GM19397 (cell line): ENCODE results near the gene PRSS27.

Source experiments
- ATAC-seq: cut with Tn5 transposase; IDR thresholded peaks from one replicate; pipeline ENCODE4 v1.9.1; 2021; ENCODE audit warnings: mild to moderate bottlenecking, moderate library complexity; ENCODE audit not compliant: unreplicated experiment

Gene PRSS27

DNA sequence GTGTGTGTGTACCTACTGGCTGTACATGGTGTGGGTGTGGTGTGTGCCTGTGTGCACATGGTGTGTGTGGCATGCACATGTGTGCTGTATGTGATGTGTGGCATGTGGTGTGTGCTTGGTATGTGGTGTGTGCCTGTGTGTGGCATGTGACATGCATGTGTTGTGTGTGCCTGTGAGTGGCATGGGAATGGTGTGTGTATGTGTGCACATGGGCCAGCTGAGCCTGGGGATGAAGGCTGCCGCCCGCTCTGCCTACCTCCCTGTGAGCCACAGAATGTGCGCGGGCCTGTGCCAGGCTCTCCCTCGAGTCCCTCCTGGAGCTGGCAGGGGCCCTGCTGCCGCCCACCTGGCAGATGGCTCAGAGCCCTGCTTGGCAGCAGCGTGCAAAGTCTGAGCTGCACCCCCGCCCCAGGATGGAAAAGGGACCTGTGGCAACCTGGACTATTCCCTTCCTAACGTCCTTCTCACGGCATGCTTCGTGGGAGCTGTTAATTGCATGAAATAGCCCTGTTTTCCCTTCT, 9.3 kb downstream of the PRSS27 start:
- no peak for ATAC-seq

DNA sequence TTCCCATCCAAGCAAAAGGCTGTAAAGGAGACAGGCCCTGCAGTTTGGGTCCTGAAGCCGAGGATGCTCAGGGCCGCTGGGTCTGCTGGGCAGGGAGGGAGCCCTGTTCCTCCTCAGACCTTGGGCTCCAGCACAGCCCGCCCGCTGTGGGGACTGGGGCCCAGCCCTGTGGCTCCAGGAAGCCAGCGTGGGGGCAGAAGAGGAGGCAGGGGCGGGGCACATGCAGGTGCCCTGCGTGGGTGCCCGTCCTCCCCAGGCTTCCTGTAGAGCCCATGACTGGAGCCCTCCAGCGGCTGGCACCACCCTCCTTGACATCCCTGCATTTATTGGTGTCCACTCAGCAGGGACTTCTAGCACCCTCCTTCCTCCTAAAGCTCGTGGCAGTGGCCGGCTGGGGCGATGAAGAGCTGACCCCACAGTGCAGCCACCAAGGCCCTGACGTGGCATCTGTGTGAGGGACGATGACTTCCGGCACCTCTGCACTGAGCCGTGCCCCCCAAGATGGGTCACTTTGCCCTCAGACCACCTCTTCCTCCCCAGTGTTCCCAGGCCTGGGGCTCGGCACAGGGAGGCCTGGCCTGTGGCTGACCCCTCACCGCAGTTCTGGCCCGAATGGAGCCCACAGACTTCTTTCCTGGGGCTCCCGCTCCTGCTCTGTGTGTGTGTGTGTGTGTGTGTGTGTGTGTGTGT, 9.9 kb downstream of the PRSS27 start:
- ATAC-seq = no peak

DNA sequence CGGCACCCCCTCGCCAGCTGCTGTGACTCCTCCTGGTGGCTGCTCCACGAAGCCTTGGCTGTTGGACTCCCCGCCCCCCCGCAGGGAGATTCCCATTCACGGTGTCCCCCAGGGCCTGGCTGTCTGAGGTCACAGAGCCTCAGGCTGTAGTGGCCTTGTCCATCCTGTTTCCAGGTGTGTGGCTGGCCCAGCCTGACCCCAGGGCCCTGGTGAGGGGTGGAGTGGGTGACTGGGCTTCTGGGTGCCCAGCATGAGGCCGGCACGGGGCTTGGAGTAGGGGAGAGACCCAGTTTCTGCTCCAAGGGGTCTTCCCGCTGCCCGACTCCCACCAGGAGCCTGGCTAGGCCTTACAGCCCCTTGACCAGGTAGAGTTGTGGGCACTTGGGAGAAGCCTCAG, 10.4 kb downstream of the PRSS27 start:
- no peak for ATAC-seq

DNA sequence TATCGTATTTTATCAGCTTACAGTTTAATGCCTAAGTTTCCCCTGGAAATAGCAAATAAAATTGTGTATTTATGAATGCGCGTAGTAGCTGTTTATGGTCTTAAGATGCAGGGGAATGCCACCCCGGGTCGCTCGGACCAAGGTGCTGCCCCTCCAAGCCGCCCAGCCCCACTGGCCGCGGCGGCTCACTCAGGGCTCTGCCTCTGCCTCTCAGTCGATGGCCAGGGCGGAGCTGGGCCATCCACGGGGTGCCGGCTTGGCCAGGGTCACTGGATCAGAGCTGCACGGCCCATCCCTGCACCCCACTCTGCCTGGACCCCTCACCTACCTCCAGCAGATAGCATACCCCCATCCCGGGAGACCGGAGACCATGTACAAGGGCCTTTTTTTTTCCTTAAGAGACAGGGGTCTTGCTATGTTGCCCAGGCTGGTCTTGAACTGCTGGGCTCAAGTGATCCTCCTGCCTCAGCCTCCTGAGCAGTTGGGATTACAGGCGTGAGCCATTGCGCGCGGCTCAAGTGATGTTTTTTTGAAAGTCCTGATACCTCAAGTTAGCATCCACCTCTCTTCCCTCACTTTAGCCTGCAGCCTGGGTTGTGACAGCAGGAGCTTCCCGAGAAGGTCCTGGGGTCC, 11.0 kb downstream of the PRSS27 start:
- no peak for ATAC-seq

DNA sequence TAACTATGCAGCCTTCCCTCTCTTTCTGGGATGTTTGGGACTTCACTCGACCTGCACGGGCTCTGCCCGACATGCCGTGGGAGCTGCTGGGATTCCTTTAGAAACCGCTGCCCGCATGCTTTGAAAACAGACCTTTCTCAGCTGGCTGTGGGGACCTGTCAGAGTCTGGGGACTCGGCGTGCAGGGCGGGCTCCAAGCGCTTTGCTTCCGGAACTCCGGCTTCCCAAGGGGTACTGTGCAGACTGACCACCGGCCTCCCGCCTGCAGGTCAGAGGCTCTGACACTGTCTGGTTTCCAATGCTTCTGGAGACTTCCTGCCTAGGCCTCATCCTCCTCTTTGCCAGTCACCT, 11.8 kb downstream of the PRSS27 start:
- no peak for ATAC-seq

DNA sequence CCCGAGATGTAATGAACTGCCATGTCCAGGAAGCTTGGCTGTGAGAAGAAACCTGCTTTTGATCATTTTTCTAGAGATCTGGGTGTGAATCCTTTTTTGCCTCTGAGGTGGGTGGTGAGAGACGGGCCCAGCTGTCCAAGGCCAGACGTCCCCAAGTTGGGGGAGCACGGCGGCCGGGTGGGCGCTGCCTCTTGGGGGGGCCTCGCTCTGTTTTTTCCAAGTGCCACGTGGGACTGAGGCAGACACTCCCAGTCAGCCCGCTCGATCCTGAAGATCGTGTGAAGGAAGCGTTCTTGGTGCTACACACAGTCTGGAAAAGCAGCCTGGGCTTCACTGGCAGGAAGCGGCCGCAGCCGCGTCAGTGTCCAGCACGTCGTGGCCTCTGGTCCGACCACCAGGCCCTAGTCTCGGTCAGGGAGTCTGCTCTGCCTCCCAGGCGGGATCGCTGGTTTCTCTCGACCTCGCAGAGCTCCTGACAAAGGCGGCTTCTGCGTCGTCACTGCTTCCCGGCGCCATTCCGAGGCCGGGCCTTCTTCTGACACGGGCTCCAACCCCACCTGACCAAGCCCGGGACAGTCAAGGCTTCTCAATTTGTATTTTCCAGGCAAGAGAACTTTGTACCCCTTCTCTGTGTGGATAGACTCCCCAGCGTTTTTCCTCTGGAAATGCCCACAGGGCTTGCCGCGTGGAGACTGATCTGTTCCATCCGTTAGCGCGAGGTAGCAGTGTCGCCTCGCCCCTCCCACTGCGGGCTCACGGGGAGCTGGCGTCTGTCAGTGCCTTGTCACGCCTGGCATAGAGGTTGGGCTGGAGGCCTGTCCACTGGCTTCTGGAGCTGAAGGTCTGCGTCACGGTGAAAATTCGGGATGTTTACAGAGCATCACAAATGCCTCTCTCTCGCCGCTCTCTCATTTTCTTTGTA, 12.4 kb downstream of the PRSS27 start:
- ATAC-seq = no peak

DNA sequence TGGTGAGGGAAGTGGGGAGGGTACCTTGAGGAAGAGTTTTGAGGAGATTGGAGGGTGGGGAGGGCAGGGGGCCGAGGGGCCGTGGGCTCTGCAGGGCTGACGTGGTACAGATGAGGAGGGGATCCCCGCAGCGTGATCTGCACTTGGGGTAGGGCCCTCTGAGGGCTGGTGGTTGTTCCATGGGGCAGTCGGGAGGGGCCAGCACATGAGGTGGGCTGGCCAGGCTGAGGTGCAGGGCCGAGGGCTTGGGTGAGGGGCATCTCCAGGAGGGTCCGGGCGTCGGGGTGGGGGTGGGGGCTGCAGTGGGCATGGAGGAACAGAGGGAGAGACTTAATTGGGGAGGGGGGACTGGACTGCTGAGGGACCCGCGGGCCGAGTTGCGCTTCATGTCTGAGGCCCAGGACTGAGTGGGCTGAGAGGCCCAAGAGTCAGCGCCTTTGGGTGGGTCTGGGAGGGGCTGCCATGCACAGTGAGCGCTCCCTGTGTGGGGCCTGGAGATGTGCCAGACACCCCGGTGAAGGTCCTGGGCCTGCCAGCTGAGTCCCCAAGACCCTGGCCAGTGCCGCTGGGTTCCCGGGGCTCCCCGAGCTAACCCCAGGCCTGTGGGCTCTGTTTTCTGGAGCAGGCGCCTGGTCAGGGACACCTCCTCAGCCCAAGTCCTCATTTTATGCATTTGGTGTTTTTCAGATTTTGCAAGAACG, 13.3 kb downstream of the PRSS27 start:
- no peak for ATAC-seq

DNA sequence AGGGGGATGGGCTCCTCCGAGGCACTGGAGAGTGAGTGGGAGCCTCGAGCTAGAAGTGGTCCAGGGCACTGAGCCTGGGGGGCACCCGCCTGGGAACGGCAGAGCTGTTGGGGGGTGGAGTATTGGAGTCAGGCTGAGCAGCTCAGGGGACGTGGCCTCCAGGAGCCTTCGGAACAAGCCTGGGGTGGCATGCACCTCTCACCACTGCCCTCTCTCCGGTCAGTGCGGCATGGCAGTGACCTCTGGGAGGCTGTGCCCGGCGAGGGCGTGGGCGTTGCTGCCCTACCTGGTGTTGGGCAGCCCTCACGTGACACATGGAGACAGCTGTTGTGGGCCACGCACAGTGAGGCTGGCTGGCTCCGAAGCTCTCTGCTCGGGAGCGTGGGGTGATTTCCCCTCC, 13.9 kb downstream of the PRSS27 start:
- no peak for ATAC-seq

DNA sequence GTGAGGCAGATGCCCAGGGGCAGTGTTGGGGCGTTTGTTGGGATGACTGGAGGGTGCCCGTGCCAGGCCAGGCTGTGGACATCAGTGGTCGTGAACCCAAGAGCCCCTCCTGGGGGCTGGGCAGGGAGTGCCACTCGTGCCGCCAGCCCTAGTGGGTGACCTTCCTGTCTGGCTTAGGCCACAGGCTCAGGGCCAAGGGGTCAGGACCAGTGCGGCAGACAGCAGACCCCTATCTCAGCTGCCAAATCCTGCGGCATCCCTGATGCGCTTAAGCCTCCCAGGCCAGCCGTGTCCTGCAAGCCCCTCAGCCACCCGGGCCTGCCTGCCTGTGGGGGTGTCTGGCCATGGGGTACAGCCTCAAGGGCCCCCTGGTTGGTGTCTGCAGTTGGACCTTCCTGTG, 14.7 kb downstream of the PRSS27 start:
- no peak for ATAC-seq

DNA sequence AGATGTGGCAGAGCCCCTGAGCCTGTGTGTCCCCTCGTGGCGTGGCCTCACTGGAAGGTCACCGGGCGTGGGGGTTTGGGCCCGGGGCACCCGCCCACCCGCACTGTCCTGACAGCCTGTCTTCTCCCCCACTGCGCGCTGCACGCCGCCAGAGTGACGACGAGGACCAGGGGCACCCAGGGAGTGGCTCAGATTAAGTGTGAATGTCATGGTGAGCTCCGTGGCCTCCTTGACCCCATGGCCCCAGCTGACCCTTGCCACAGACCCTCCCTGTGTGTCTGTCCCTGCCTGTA, 15.1 kb downstream of the PRSS27 start:
- ATAC-seq = no peak

DNA sequence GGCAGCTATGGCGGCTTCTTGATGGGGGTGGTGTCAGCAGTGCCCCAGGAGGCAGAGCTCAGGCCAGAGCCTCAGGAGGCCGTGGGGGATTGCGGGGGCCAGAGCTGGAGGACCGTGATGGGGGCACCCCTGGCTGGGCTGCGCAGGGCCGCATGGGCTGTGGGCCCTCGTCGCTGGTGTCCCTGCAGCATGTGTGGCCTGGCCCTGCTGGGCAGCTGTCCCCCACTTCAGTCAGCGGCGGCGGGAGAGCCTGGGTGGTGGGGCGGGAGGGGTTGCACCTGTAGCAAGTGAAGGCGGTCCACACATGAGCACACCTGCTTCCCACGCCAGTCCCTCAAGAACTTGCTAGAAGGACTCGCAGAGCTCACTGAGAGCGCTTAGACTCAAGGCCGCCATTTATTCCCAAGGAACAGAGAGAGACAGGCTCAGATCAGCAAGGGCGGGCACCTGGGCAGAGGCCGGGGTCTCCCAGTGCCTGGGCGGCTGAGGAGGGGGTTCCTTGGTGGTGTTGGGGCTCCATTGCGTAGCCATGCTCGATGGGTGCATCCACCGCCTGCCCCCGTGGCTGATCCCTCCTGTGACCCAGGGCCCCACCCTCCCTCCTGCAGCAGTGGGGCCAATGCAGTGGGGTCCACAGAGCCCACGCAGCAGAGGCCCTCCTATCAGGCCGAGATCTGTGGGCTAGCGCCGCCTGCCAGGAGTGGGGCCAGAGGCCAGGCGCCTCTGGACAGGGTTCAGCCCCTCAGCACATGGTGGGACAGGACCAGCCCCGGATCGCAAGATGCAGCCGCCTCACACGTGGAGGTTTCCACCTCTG, 15.7 kb downstream of the PRSS27 start:
- ATAC-seq = no peak

DNA sequence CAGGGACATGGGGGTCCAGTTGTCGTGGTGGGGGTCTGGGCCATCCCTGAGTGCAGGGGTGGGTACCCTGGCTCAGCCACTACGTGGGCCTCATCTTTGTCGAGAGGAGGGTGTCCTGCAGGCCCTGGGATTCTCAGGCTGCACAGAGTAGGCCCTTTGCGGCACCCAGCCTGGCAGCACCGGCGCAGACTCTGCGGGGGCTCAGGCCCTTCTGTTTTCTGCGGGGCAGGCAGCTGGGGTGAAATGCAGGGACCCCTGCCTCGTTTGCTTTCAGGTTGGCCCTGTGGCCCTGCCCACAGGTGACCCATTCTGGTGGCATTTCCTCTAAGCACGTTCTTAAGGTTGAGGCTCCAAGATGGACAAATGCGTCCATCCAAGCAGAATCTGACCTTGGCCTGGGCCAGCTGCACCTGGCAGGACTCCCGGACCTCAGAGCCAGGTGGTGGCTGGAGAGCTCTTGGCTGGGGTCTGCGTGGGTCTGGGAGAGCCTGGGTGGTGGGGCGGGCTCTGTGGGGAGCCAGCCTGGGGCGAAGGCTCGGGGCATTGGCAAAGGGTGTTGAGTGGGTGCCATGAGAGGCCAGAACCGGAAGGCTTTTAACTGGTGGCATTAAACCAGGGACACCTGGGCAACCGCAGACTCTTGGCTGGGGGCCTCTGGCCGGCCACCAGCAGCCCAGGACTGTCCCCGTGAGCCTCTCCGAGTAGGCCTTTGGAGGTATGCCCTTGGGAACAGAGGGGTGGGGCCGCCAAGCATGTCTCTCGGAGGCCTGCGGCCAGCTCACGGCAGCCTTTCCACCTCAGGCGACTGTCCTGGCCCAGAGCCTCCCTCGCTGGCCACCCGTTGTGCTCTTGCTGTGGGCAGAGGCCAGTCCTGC, 16.9 kb downstream of the PRSS27 start:
- ATAC-seq = no peak

DNA sequence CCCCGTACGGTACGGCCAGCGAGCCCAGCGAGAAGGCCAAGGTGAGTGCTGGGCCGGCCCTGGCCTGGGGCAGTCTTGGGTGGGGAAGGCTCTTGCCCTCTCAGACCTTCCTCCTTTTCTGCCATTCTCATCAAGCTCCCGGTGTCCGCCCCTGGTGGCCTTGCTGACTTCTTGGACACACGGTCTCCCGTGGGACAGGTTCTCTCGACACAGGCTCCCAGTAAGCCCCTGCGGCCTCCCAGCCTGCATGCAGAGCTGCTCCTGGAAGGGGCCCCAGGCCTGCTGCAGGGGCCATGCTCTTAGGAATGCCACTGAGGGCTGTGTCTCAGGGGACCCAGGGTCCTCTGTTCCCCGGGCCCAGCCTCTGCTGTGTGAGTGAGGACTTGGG, 17.6 kb downstream of the PRSS27 start:
- ATAC-seq = no peak

DNA sequence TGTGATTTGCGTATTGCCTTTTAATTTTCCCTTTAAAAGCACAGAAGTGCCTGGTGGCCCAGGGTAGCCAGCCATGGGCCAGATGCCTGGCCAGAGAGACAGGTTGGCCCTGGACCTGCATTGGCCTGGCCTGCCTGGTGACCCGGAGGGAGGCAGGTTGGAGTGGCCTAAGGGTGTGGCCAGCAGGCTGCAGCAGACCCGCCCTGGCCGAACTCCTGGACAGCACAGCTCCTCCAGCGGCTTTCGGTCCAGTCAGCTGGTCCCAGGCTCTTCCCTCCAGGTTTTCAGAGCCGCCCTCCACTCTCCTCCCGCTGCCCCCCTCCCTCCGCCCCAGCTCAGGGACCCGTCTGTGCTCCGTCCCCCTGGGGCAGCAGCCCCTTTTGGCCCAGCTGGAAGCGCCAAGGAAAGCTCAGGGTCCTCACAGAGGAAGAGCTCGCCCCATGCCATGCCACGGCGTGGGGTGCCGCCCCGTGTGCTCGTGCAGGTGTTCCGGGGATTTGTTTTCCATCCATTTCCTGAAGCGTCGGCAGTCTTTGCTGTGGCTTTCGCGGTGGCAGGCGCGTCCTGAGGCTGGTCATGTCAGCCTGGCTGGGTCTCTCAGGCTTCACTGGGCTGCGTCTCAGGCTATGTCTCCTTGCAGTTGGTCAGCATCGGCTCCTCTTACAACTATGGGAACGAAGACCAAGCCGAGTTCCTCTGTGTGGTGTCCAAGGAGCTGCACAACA, 18.1 kb downstream of the PRSS27 start:
- no peak for ATAC-seq

DNA sequence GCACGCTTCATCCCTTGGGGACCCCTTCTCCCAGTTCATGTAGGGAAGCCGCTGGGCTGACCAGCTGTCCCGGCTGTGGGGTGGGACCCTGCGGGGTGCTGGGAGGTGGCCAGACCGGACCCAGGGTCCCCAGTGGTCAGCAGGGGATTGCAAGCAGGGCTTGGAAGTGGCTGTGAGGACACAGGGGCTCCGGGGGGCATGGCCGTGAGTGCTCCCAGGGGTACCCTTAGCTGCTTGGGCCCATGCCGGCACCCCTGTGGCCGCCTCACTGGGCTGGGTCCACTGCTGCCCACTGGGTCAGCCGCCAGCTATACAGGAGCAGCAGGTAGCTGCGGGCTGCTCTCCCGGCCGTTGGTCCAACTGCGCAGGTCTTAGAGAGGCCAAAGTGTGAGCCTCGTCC, 18.8 kb downstream of the PRSS27 start:
- no peak for ATAC-seq

DNA sequence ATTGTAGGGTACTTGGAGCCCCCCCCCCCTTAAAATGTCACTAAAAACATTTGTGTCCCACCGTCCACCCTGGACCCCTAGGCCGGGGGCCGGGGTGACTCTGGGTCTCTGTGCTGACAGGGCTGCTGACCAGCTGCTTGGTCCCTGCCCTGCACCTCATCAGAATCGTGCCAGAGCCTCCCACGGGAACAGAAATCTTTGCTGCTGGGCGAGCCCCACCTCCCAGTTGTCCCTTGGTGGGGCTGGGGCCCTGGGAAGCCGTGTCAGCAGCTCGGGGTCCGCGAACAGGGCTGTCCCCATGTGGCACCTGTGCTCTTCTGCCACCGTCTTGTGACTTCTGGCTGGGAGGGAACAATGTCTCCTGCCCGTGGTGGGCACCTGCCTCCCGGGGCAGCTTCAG, 19.2 kb downstream of the PRSS27 start:
- ATAC-seq = no peak

DNA sequence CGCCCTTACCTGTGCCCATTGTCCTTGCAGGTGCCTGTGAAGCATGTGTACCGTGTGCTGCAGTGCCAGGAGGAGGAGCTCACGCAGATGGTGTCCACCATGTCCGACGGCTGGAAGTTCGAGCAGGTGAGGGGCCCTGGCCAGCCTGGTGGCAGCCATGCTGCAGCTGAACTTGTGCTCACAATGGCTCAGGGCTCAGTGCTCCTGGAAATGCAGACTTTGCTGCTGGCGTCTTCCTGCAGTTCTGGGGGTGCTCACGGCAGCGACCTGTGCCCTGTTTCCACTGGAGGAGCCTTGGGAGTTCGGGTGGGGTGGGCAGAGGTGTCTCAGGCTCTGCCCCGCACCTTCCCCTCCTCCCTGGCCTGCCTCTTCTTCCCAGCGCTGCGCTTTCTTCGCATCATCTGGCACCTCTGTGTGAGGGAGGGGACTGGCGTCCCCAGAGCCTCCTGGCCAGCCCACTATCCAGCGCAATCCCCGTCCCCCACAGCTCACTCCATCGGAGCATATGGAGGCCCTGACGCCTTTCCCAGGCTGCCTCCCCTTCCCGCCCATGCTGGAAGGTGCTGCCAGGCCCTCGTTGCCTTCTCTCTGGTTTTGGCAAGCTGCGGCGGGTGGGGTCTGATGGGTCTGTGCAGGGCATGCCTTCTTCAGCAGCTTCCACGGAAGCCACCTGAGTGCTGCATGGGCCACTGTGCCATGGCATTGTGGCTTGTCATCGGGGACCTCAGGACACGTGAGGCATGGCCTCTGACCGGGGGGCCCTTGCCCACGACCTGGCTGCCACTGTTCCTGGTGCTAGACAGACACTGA, 20.0 kb downstream of the PRSS27 start:
- no peak for ATAC-seq
